ENCODE measurements around the gene ACTN1. TPM values are rescaled to one million over a fixed set of nuclear protein-coding genes. Genes with fewer than 3 reads are reported as not detected.
"Not testable (repeated sequence)": the region's sequence is repeated elsewhere in the genome, so short reads cannot be mapped to it uniquely, and the experiment has no call there.

The ACTN1 gene
- total RNA-seq, 1 donor from 2014 or later = 802 TPM

GRCh38 chr14:68863610-68864360, 115.3 kb downstream of the ACTN1 start:
- no peak for DNase-seq (ENCODE audit: low read depth)

GRCh38 chr14:68862954-68863594, 116.0 kb downstream of the ACTN1 start:
- peak; percentile 75 for DNase-seq (ENCODE audit: low read depth)

GRCh38 chr14:68860771-68861170, 118.3 kb downstream of the ACTN1 start:
- DNase-seq (ENCODE audit: low read depth) = no peak

- DNase-seq (ENCODE audit: low read depth) = no peak
These were observed 121.5 kb downstream of the ACTN1 start for GRCh38 chr14:68857516-68858070.

GRCh38 chr14:68856572-68856971, 122.5 kb downstream of the ACTN1 start:
- DNase-seq (ENCODE audit: low read depth) = no peak

GRCh38 chr14:68854421-68854820, 124.7 kb downstream of the ACTN1 start:
- DNase-seq (ENCODE audit: low read depth) = no peak

GRCh38 chr14:68853749-68854148, 125.4 kb downstream of the ACTN1 start:
- no peak for DNase-seq (ENCODE audit: low read depth)

GRCh38 chr14:68852493-68852892, 126.6 kb downstream of the ACTN1 start:
- not testable (repeated sequence) for DNase-seq (ENCODE audit: low read depth)

- no peak for DNase-seq (ENCODE audit: low read depth)
These were observed 128.0 kb downstream of the ACTN1 start for GRCh38 chr14:68851078-68851477.

- DNase-seq (ENCODE audit: low read depth) = no peak
These were observed 129.7 kb downstream of the ACTN1 start for GRCh38 chr14:68849416-68849815.

- DNase-seq (ENCODE audit: low read depth) = no peak
These were observed 130.8 kb downstream of the ACTN1 start for GRCh38 chr14:68848253-68848652.

GRCh38 chr14:68847640-68848039, 131.5 kb downstream of the ACTN1 start:
- not testable (repeated sequence) for DNase-seq (ENCODE audit: low read depth)

GRCh38 chr14:68846466-68846865, 132.6 kb downstream of the ACTN1 start:
- DNase-seq (ENCODE audit: low read depth) = peak; percentile 95

- no peak for DNase-seq (ENCODE audit: low read depth)
These were observed 134.9 kb downstream of the ACTN1 start for GRCh38 chr14:68844210-68844545.

GRCh38 chr14:68843471-68844209, 135.5 kb downstream of the ACTN1 start:
- peak; percentile 51 for DNase-seq (ENCODE audit: low read depth)

GRCh38 chr14:68842298-68842697, 136.8 kb downstream of the ACTN1 start:
- no peak for DNase-seq (ENCODE audit: low read depth)

- peak; percentile 25 for DNase-seq (ENCODE audit: low read depth)
These were observed 137.9 kb downstream of the ACTN1 start for GRCh38 chr14:68841016-68841809.

GRCh38 chr14:68840454-68840853, 138.6 kb downstream of the ACTN1 start:
- DNase-seq (ENCODE audit: low read depth) = no peak

- DNase-seq (ENCODE audit: low read depth) = no peak
These were observed 143.0 kb downstream of the ACTN1 start for GRCh38 chr14:68836082-68836481.

GRCh38 chr14:68834816-68835215, 144.3 kb downstream of the ACTN1 start:
- DNase-seq (ENCODE audit: low read depth) = no peak

GRCh38 chr14:68828698-68829097, 150.4 kb downstream of the ACTN1 start:
- no peak for DNase-seq (ENCODE audit: low read depth)

- DNase-seq (ENCODE audit: low read depth) = no peak
These were observed 153.4 kb downstream of the ACTN1 start for GRCh38 chr14:68825729-68826128.
